Measurements from ENCODE around the gene LRRC41. TPM values are rescaled to one million over a fixed set of nuclear protein-coding genes. Genes with fewer than 3 reads are reported as not detected.
A peak's percentile ranks its signal among the peaks of the same experiment; 100 is the strongest.

The LRRC41 gene
- total RNA-seq, 1 donor from 2014 or later, result 99.0 TPM

DNA sequence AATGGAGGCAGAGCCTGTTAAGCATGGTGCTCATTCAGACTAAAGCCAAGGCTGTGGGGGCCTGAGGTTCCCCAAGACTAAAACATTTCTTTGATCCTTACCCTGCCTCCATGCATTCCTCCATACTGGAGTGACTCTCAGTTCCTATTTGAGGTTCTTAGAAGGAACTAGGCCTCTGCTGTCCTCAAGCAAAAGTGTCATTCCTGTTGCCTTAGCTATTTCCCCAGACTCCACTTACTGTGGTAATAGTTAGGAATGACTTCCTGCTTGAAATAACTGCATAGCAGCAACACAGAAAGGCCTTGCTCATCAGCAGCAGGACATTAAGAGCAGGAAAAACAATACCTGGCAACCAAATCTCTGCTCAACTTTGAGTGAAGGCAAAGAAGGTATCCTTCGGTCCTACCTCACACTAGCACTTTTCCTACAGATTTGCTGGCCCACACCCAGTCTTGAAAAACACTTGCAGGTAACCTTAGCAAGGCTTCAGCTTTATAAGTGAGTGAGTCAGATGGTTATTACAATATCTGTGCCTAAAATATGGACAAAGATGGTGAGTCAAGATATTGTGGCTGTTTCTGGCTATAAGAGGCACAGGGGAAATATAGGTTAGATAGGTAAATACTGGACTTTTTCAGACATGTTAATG is 14.8 kb downstream of the LRRC41 start:
- Mint-ChIP-seq H3K4me1 (no peaks in the 10 kb centered on the region), H3K4me3 (no peak overlapping the region), H3K27ac (ENCODE audit: unreplicated experiment) (no peak overlapping the region), H3K9me3 (no peaks in the 10 kb centered on the region), H3K36me3 (ENCODE audit: low read depth) (peaks cover 18% of the 10 kb centered on the region), H3K27me3 (ENCODE audit: low read depth) (no peaks in the 10 kb centered on the region)
- TF ChIP-seq, protein P1, sequence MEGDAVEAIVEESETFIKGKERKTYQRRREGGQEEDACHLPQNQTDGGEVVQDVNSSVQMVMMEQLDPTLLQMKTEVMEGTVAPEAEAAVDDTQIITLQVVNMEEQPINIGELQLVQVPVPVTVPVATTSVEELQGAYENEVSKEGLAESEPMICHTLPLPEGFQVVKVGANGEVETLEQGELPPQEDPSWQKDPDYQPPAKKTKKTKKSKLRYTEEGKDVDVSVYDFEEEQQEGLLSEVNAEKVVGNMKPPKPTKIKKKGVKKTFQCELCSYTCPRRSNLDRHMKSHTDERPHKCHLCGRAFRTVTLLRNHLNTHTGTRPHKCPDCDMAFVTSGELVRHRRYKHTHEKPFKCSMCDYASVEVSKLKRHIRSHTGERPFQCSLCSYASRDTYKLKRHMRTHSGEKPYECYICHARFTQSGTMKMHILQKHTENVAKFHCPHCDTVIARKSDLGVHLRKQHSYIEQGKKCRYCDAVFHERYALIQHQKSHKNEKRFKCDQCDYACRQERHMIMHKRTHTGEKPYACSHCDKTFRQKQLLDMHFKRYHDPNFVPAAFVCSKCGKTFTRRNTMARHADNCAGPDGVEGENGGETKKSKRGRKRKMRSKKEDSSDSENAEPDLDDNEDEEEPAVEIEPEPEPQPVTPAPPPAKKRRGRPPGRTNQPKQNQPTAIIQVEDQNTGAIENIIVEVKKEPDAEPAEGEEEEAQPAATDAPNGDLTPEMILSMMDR (conservative IDR thresholded peaks at IDR 0.05), result no peak
- DNase-seq (ENCODE audit: low read depth, low spot score), result no peak

DNA sequence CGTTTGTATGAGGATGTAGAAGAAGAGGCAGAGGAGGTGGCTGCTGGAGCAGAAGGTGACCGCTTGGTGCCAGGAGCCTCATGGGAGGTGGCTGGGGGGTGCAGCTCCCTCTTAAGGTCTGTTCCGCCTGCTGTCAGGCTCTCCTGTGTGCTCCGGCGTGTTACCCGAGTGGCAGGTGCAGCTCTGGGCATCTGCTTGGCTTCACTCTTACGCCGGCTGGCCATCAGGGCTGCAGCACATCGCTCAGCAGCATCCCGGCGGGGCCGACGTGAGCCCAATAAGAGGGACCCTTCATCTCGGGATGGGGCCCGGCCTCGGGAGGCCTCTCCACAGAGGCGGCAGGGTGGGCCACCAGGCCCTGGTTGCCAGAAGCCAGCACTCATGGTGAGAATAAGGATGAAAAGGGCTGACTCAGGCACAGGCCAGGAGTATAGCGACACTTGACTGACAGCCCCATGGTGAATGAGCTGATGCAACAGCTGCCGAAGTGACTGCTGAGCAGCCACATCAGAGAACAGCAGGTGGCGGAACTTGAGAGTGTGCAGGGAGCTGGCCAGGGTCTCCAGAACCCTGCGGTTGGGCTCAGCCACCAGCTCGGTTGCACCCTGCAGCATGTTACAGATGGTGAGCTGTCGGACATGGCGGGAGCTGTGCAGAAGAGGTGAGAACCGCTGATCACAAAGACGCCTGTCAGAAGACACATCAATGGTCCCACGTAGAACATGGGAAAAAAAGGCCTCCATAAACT is 17.5 kb downstream of the LRRC41 start:
- no peak for DNase-seq (ENCODE audit: low read depth, low spot score)
- H3K27ac Mint-ChIP-seq (ENCODE audit: unreplicated experiment), result peak overlapping the region; percentile 46
- H3K27me3 Mint-ChIP-seq (ENCODE audit: low read depth), result no peaks in the 10 kb centered on the region
- H3K9me3 Mint-ChIP-seq, result no peaks in the 10 kb centered on the region
- H3K4me1 Mint-ChIP-seq, result no peaks in the 10 kb centered on the region
- peaks cover 24% of the 10 kb centered on the region for H3K36me3 Mint-ChIP-seq (ENCODE audit: low read depth)
- TF ChIP-seq, protein P1 (conservative IDR thresholded peaks at IDR 0.05), result no peak
- no peak overlapping the region for H3K4me3 Mint-ChIP-seq

DNA sequence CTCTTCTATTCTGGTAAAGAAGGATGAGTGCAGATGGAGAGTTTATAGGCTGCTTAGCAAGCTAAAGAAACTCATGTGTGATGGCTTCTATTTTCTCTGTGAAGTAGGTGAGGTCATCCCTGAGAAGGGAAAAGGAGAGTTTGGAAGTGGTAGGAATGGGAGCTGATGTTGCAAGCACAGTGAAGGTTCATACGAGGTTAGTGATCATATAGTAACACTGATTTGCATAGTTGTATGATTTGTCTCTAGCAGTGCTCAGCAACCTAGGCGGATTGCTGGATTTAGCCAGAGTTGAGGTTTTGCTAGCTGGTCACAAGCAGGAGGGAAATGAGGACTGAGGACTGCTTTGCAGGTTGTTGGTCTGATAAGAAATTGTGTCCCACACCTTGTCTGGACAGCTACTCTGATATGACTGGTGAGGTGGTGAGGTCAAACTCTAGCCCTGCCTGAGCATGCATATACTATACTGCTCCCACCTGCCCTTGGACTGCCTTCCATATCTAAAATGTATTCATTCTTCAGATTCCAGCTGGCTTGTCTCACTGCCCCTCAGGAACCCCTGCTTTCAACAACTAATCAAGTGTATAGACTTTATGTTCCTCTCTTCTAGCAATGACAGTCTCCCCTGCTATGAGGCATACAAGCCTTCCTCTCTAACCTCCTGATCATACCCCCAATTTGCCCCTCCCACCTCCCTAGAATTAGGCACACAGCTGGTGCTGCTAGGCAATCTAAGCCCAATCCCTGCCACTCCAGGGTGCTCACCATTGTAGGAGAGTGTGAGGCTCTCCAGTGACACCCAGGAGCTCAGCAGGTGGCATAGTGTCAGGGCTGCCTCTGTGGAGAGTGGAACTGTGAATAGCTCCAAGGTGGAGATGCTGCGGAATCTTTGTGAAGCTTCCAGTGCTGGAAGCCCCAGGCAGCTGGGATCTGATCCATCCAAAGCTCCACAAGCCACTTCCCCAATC is 18.5 kb downstream of the LRRC41 start:
- Mint-ChIP-seq H3K9me3 (no peaks in the 10 kb centered on the region), H3K27me3 (ENCODE audit: low read depth) (no peaks in the 10 kb centered on the region), H3K4me3 (no peak overlapping the region), H3K36me3 (ENCODE audit: low read depth) (peaks cover 24% of the 10 kb centered on the region), H3K27ac (ENCODE audit: unreplicated experiment) (peak overlapping the region; percentile 46), H3K4me1 (no peaks in the 10 kb centered on the region)
- DNase-seq (ENCODE audit: low read depth, low spot score), result no peak
- TF ChIP-seq, protein P1 (conservative IDR thresholded peaks at IDR 0.05), result no peak

DNA sequence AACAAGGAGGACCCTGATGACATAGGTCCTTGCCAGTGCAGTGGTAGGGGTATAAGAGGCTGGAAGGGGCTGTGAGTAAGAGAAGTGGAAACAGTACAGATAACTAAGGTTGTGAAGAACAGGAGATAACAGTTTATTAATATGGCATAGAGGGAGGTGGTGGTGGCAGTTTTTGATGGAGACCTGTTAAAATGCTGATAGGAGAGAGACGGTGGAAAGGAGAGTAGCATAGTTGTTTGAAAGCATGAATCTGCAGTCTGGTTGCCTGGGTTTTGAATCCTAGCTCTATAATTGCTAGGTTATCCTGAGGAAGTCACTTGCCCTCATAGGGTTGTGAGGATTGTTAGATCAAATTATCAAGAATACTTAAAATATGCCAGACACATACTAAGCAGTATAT is 19.4 kb downstream of the LRRC41 start:
- Mint-ChIP-seq H3K36me3 (ENCODE audit: low read depth) (peaks cover 20% of the 10 kb centered on the region), H3K9me3 (no peaks in the 10 kb centered on the region)
- DNase-seq (ENCODE audit: low read depth, low spot score), result no peak

DNA sequence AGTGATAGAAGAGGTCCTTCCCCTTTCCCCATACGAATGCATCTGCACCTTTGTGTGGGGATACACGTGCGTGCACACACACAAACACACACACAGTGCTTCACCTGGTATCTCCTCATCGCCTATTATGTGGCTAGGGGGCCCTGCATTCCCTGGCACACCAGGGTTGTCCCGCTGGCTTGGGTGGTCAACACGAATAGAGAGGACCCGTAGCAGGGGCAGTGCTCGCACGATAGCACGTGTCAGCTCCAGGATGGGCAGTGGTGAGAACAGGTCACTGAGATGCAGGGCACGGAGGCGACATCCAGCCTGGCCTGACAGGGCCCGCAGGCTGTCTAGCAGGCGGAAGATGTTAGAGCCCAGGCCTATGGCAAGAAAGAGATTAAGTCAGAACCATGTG is 22.4 kb downstream of the LRRC41 start:
- Mint-ChIP-seq H3K27me3 (ENCODE audit: low read depth) (no peaks in the 10 kb centered on the region), H3K9me3 (no peaks in the 10 kb centered on the region), H3K4me1 (no peaks in the 10 kb centered on the region), H3K4me3 (peak overlapping the region; percentile 10), H3K36me3 (ENCODE audit: low read depth) (peaks cover 23% of the 10 kb centered on the region), H3K27ac (ENCODE audit: unreplicated experiment) (no peak overlapping the region)
- TF ChIP-seq, protein P1 (conservative IDR thresholded peaks at IDR 0.05), result no peak
- DNase-seq (ENCODE audit: low read depth, low spot score), result no peak

More for the DNA sequence above, 19.4 kb downstream of the LRRC41 start:
- Mint-ChIP-seq H3K27ac (ENCODE audit: unreplicated experiment) (no peak overlapping the region), H3K4me3 (no peak overlapping the region), H3K27me3 (ENCODE audit: low read depth) (no peaks in the 10 kb centered on the region), H3K4me1 (no peaks in the 10 kb centered on the region)
- TF ChIP-seq, protein P1 (conservative IDR thresholded peaks at IDR 0.05), result no peak

All from neural crest cell (in vitro differentiated cells).